NCI-H226 (cell line): ENCODE measurements around the gene ZFAND3.

Source experiments
- DNase-seq: peaks from one replicate; pipeline ENCODE4 v3.0.0-alpha.2; 2015

ZFAND3 gene

GRCh38 chr6:38193481-38194281 lies 374.2 kb downstream of the ZFAND3 start:
- no peak for DNase-seq

GRCh38 chr6:38194282-38194572 lies 374.7 kb downstream of the ZFAND3 start:
- no peak for DNase-seq

DNA sequence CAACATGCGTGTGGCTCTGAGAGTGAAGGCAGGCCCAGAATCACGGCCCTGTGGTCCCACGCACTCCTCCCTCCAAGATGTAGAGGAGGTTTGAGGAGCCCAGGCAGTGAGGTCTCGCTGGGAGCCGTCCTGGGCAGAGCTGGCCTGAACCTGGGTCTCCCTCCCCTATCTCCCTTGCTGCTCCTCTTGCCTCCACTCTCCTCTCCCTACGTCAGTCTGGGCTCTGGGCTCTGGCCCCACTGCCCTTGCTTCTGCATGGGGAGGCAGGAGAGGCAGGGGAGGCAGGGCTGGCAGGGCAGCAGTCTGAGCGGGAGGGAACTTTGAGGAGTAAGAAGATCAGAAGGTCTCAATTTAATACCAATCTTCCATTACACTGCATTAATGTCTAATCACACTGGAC lies 375.1 kb downstream of the ZFAND3 start:
- DNase-seq, result no peak

DNA sequence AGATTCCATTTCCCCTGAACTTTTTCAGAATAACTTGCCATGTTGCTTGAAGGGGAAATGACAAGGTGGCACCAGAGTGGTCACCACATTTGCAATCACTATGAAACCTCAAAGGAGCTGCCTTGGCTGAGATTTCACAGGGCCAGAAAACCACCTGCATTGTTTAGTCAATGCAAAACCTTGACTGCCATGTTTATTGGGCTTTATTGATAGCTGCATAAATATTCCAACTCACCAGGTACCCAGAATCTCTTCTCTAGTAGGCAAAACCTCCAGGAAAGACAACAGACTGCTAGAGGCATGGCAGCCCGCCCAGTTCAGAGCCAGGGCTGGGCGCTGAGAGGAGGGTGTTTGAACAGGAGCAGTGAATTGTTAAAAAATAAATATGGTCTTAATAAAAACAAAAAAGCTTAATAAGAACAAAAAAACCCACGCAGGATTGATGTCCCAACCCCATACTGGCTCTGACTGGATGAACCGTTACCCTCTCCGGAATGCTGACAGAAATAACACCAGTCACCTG lies 375.6 kb downstream of the ZFAND3 start:
- no peak for DNase-seq

GRCh38 chr6:38198219-38198618 lies 378.7 kb downstream of the ZFAND3 start:
- no peak for DNase-seq
